Measurements from ENCODE around the gene CHD1.

- TF ChIP-seq POLR2AphosphoS5 (IDR thresholded peaks at IDR 0.05; ENCODE audit: borderline replicate concordance, low read depth, low read length) (no peak), FOXP2 (optimal IDR thresholded peaks at IDR 0.05; ENCODE audit: control extremely low read depth, extremely low read length, insufficient read depth) (no peak), EZH2 (IDR thresholded peaks at IDR 0.05) (no peak)
Measured at GRCh38 chr5:98941131-98941883, 12.5 kb upstream of the CHD1 start.

All from SK-N-MC (cell line).